ENCODE measurements around the gene KRTCAP2.
"Not testable (repeated sequence)": the region's sequence is repeated elsewhere in the genome, so short reads cannot be mapped to it uniquely, and the experiment has no call there.

The KRTCAP2 gene

DNA sequence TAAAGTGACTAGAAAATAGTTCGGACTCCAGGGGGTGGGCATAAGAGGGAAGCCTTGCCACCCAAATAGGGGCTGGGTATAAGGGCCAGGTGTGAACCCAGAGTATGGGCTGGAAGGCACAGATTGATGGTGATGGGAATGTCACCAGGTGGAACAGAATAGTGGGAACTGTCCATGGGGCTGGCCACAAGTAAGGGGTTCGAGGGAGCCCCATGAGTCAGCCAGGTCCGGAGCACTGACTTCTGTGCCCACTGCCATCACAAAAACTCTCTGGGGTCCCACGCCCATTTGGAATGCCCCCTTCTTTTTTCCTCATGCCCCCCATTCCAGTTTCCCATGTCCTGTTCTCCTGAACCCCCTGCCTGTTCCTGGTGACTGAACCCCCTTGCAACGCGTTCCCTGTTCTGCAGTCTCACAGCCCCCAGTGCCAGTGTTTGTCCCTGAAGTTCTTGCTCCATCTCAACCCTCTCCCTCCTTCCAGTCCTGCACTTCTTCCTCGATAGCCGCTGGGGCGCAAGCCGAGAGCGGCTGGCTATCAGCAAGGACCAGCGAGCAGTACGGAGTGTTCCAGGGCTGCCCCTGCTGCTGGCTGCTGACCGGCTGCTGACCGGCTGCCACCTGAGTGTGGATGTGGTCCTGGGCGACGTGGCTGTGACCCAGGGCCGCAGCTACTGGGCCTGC is 8.4 kb upstream of the KRTCAP2 start:
- no peak for DNase-seq

DNA sequence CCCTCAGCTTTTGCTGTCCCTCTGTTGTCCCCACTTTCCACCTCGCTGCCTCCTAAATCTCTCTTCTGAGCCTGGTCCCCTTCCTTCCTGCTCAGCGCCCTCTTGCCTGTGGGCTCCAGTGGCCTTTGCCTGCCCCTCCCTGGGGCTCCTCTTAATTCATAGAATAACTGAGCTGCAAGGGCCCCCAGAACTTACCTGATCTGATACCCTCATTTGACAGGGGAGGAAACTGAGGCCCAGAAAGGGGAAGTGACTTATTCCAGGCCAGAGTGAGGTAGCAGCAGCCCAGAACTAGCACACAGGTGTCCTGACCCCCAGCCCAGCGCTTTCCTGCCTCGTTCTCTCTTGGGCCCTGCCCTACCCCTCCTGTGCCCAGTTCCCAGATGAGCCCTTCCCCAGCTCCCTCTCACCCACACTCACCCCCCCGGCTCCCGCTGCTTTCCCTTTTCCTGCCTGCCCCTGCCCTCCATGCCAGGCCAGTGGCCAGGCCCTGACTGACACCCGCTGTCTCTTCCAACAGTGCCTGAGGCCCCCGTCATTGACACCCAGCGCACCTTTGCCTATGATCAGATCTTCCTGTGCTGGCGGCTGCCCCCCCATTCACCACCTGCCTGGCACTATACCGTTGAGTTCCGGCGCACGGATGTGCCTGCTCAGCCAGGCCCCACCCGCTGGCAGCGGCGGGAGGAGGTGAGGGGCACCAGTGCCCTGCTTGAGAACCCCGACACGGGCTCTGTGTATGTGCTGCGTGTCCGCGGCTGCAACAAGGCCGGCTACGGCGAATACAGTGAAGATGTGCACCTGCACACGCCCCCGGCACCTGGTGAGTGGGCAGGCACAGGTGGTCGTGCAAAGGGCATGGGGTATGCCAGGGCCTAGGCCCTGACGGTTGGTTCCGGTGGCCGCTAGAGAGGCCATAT is 6.3 kb upstream of the KRTCAP2 start:
- DNase-seq, result no peak

DNA sequence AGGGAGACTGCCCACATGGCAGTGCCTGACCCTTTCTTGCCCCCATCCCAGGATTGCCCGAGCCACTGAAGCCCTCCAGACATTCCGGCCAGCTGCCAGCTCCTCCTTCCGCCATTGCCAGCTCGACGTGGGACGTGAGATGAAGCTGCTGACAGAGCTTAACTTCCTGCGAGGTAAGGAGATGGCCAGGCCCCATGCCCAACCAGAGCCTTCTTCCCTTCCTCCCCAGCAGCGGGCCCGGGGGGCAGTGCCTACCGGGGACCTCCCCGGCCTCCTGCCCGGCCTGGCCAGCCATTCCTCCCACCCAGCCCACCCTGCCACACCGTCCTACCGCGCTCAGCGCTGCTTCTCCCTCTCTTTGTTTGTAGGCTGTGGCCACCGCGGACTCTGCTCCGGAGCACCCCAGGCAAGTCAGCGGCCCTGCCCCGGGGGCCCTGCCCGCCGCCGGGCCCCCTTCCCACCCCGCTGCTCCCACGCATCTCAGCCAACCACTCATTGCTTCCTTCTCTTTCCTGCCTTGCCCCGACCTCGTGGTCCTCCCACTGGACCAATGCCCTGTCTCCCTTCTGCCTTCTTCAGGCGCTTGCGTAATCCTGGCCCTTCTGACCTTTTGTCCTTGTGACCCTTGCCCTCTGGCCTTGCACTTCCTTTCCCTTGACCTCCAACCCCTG is 5.5 kb upstream of the KRTCAP2 start:
- no peak for DNase-seq

DNA sequence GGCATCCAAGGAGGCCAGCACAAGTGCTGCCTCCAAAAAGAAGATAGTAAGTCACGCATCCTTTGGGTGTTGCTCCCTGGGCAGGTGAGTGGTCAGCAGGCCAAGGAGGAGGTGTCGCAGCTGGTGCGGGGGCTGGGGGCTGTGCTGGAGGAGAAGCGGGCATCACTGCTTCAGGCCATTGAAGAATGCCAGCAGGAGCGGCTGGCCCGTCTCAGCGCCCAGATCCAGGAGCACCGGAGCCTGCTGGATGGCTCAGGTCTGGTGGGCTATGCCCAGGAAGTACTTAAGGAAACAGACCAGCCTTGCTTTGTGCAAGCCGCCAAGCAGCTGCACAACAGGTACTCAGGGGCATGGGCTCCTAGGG is 4.8 kb upstream of the KRTCAP2 start:
- DNase-seq, result no peak

GRCh38 chr1:155177192-155177917 is 4.3 kb upstream of the KRTCAP2 start:
- DNase-seq, result no peak

- peak; percentile 57 for DNase-seq
These were observed 3.5 kb upstream of the KRTCAP2 start for GRCh38 chr1:155176544-155177071.

DNA sequence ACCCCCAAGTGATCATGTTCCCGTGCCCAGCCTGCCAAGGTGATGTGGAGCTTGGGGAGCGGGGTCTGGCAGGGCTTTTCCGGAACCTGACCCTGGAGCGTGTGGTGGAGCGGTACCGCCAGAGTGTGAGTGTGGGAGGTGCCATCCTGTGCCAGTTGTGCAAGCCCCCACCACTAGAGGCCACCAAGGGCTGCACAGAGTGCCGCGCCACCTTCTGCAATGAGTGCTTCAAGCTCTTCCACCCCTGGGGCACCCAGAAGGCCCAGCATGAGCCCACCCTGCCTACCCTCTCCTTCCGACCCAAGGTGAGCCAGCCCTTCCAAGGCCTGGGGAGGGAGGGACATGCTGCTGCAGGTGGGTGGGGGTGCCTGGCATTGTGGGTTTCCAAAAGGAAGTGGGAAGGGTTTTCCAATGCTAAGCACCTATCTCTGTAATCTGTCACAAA is 2.8 kb upstream of the KRTCAP2 start:
- no peak for DNase-seq

- DNase-seq, result no peak
These were observed 2.3 kb upstream of the KRTCAP2 start for GRCh38 chr1:155175281-155175926.

DNA sequence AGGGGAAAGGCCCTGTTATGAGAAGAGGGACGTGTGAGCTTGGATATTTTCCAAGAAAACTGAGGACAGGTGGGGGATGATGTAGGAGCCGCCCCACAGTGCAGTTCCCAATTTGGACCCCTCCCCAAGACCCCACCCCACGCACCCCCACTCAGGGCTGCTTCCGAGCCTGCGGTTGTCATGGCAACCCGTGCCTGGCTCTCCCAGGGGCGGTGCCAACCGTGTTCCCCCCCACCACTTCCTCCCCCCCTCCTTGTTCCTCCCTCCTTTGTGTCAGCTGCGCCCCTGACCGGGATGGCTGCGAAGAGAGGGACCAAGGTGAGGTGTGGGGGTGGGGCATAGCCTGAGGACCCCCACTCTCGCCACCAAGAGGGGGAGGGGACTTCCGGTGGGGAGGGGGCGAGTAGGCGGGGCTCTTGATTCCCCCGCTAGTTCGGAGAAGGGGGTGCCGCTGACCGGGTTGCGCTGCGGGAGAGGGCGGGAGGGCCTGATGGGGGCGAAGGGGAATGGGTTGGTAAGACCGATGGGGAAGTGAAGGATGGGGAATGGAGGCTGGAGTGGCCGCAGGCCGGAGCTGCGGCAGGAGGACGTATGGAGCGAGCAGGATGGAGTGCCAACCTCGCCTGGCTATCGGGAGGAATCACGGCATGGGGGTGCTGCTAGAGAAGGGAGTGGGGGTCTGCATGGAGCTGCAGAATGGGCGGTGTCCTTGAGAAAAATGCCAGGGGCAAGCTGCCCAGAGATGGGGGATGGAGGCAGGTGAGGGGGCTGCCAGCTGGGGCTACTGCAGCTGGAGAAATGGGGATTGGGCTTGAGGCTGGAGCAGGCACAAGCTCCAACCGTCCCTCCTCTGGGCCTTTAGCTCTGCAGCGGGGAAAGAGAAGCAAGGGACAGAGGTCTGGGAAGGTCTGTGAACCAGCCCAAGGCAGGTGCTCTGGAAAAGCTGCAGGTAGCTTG is 1.5 kb upstream of the KRTCAP2 start:
- peak; percentile 67 for DNase-seq

- DNase-seq, result peak; percentile 77
These were observed 597 bp upstream of the KRTCAP2 start, which contains the start of gene TRIM46 for GRCh38 chr1:155173478-155174323. Gene TRIM46, plus strand, starts transcription at chr1:155173849. Its CDS starts 118 bp downstream, at chr1:155173967.

GRCh38 chr1:155171836-155172731 is 1.0 kb downstream of the KRTCAP2 start:
- no peak for DNase-seq

GRCh38 chr1:155170806-155171205 is 2.3 kb downstream of the KRTCAP2 start:
- DNase-seq, result no peak

DNA sequence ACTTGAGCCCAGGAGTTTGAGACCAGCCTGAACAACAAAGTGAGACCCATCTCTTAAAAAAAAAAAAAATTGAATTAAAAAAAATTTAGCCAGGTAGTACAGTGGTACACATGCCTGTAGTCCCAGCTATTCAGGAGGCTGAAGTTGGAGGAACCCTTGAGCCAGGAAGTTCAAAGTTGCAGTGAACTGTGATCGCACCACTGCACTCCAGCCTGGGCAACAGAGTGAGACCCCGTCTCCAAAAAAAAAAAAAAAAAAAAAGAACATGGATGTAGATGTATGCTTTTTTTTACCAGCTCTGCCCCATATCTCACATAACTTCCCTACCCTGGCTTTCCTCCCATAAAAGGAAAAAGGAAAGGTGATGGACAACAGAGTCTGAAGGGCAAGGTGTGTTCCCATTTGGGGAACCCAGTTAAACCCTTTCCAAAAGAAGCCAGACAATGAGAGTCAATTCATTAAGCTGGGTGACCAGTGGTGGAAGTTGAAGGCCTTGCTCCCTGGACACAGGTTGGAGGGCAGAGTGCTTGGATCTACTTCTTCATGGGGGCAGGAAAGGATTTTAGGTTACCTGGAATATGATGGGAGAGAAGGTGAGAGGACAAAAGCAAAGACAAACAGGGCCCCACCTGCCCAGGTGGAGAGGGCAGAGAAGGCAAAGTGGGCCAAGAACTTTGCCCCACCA is 2.9 kb downstream of the KRTCAP2 start:
- DNase-seq, result no peak

DNA sequence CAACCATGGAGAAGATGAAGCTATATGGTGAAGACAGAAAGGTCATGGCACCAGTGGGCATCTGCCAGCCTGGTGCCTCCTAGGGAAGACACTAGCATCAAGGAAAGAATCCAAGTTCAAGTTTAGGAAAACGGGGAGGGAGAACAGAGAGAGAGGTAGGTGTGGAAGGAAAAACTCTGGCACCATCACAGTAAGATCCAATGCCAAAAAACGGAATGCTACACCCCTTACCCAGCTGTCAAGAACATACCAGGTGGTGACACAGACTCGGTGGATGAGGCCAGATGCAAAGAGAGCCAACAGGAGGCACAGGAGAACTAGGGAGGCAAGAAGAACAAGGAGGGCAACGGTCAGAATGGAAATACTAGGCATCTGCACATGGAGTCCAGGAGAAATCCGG is 3.6 kb downstream of the KRTCAP2 start:
- no peak for DNase-seq

GRCh38 chr1:155168456-155169210 is 4.5 kb downstream of the KRTCAP2 start:
- no peak for DNase-seq

DNA sequence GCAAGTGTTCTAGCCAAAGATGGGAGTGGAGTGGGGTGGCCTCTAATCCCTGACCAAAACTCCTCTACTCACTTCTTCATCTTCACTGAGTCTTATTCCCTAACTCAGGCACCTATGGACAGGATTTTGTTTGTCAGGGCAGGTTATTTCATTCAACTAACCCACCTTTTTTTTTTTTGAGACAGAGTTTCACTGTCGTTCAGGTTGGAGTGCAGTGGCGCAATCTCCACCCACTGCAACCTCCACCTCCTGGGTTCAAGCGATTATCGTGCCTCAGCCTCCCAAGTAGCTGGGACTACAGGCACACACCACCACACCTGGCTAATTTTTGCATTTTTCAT is 5.0 kb downstream of the KRTCAP2 start:
- not testable (repeated sequence) for DNase-seq
